ENCODE data around the gene CD3G. TPM values are rescaled to one million over a fixed set of nuclear protein-coding genes. Genes with fewer than 3 reads are reported as not detected.
A peak's percentile ranks its signal among the peaks of the same experiment; 100 is the strongest.
"Not testable (repeated sequence)": the region's sequence is repeated elsewhere in the genome, so short reads cannot be mapped to it uniquely, and the experiment has no call there.

Gene CD3G
- 100 to 1,000 TPM; 103 to 140 TPM for total RNA-seq

- H3K27me3 Mint-ChIP-seq: no peaks in the 10 kb centered on the region
- H3K36me3 Mint-ChIP-seq (ENCODE audit: low read depth): peaks cover 67% of the 10 kb centered on the region
- no peaks in the 10 kb centered on the region for H3K9me3 Mint-ChIP-seq
- H3K4me1 Mint-ChIP-seq: peaks cover 50% of the 10 kb centered on the region
- peak within 1 kb of the TSS; percentile 91 for H3K4me3 Mint-ChIP-seq
- peak within 1 kb of the TSS; percentile 99 for H3K27ac Mint-ChIP-seq
- peak; percentile 65 for ATAC-seq (replicated peaks)
Measured at GRCh38 chr11:118343981-118344515, at the start of gene CD3G. CD3G (plus strand) TSS chr11:118344344; CDS start chr11:118344424, 80 bp downstream.

- H3K9me3 Mint-ChIP-seq: no peaks in the 10 kb centered on the region
- no peaks in the 10 kb centered on the region for H3K36me3 Mint-ChIP-seq (ENCODE audit: low read depth)
- H3K4me1 Mint-ChIP-seq: peaks cover 16% of the 10 kb centered on the region
- ATAC-seq (replicated peaks): no peak
- H3K27ac Mint-ChIP-seq: peak overlapping the region; percentile 70
- no peaks in the 10 kb centered on the region for H3K27me3 Mint-ChIP-seq
- no peak overlapping the region for H3K4me3 Mint-ChIP-seq
Measured at GRCh38 chr11:118295199-118295598, 48.9 kb upstream of the CD3G start.

- peak; percentile 84 for ATAC-seq (replicated peaks)
- no peaks in the 10 kb centered on the region for H3K9me3 Mint-ChIP-seq
- H3K4me1 Mint-ChIP-seq: peaks cover 13% of the 10 kb centered on the region
- H3K4me3 Mint-ChIP-seq: peak overlapping the region; percentile 26
- no peaks in the 10 kb centered on the region for H3K27me3 Mint-ChIP-seq
- H3K36me3 Mint-ChIP-seq (ENCODE audit: low read depth): no peaks in the 10 kb centered on the region
- H3K27ac Mint-ChIP-seq: peak overlapping the region; percentile 70
Measured at GRCh38 chr11:118295815-118296454, 48.2 kb upstream of the CD3G start.

- no peak for ATAC-seq (replicated peaks)
- Mint-ChIP-seq H3K4me3 (no peak overlapping the region), H3K27ac (no peak overlapping the region), H3K36me3 (ENCODE audit: low read depth) (peaks cover 23% of the 10 kb centered on the region), H3K9me3 (peaks cover 3% of the 10 kb centered on the region), H3K4me1 (peaks cover 17% of the 10 kb centered on the region), H3K27me3 (no peaks in the 10 kb centered on the region)
Measured at GRCh38 chr11:118301600-118302195, 42.4 kb upstream of the CD3G start.

GRCh38 chr11:118304227-118304567, 39.9 kb upstream of the CD3G start:
- peak overlapping the region; percentile 100 for H3K27ac Mint-ChIP-seq
- peaks cover 48% of the 10 kb centered on the region for H3K36me3 Mint-ChIP-seq (ENCODE audit: low read depth)
- no peaks in the 10 kb centered on the region for H3K27me3 Mint-ChIP-seq
- ATAC-seq (replicated peaks): peak; percentile 13
- H3K9me3 Mint-ChIP-seq: peaks cover 3% of the 10 kb centered on the region
- peak overlapping the region; percentile 100 for H3K4me3 Mint-ChIP-seq
- peaks cover 35% of the 10 kb centered on the region for H3K4me1 Mint-ChIP-seq

- peaks cover 37% of the 10 kb centered on the region for H3K4me1 Mint-ChIP-seq
- peaks cover 3% of the 10 kb centered on the region for H3K9me3 Mint-ChIP-seq
- peaks cover 53% of the 10 kb centered on the region for H3K36me3 Mint-ChIP-seq (ENCODE audit: low read depth)
- ATAC-seq (replicated peaks): peak; percentile 81
- peak within 1 kb of the TSS; percentile 100 for H3K4me3 Mint-ChIP-seq
- no peaks in the 10 kb centered on the region for H3K27me3 Mint-ChIP-seq
- H3K27ac Mint-ChIP-seq: peak within 1 kb of the TSS; percentile 100
Measured at GRCh38 chr11:118304568-118305248, 39.4 kb upstream of the CD3G start, which contains the start of gene CD3E. CD3E (plus strand) TSS chr11:118304730; CDS start chr11:118304953, 223 bp downstream.

GRCh38 chr11:118305726-118306125, 38.4 kb upstream of the CD3G start:
- Mint-ChIP-seq H3K4me1 (peaks cover 41% of the 10 kb centered on the region), H3K27ac (peak overlapping the region; percentile 100), H3K9me3 (peaks cover 3% of the 10 kb centered on the region), H3K36me3 (ENCODE audit: low read depth) (peaks cover 64% of the 10 kb centered on the region), H3K27me3 (no peaks in the 10 kb centered on the region), H3K4me3 (peak overlapping the region; percentile 100)
- peak; percentile 12 for ATAC-seq (replicated peaks)

GRCh38 chr11:118306556-118306955, 37.6 kb upstream of the CD3G start:
- ATAC-seq (replicated peaks): peak; percentile 75
- peaks cover 72% of the 10 kb centered on the region for H3K36me3 Mint-ChIP-seq (ENCODE audit: low read depth)
- peaks cover 41% of the 10 kb centered on the region for H3K4me1 Mint-ChIP-seq
- H3K4me3 Mint-ChIP-seq: peak overlapping the region; percentile 100
- peak overlapping the region; percentile 100 for H3K27ac Mint-ChIP-seq
- H3K9me3 Mint-ChIP-seq: peaks cover 3% of the 10 kb centered on the region
- no peaks in the 10 kb centered on the region for H3K27me3 Mint-ChIP-seq

- not testable (repeated sequence) for H3K9me3 Mint-ChIP-seq, H3K27me3 Mint-ChIP-seq
- Mint-ChIP-seq H3K4me1 (peaks cover 46% of the 10 kb centered on the region), H3K36me3 (ENCODE audit: low read depth) (peaks cover 96% of the 10 kb centered on the region), H3K27ac (peak overlapping the region; percentile 81), H3K4me3 (peak overlapping the region; percentile 100)
- peak; percentile 7 for ATAC-seq (replicated peaks)
Measured at GRCh38 chr11:118308995-118309528, 35.1 kb upstream of the CD3G start.

GRCh38 chr11:118310271-118310670, 33.9 kb upstream of the CD3G start:
- H3K4me3 Mint-ChIP-seq: peak overlapping the region; percentile 100
- H3K36me3 Mint-ChIP-seq (ENCODE audit: low read depth): peaks cover 99% of the 10 kb centered on the region
- ATAC-seq (replicated peaks): no peak
- H3K27ac Mint-ChIP-seq: peak overlapping the region; percentile 10
- no peaks in the 10 kb centered on the region for H3K27me3 Mint-ChIP-seq
- peaks cover 54% of the 10 kb centered on the region for H3K4me1 Mint-ChIP-seq
- peaks cover 3% of the 10 kb centered on the region for H3K9me3 Mint-ChIP-seq

- no peak for ATAC-seq (replicated peaks)
- peak overlapping the region; percentile 100 for H3K4me3 Mint-ChIP-seq
Measured at GRCh38 chr11:118310781-118311485, 33.2 kb upstream of the CD3G start.

GRCh38 chr11:118311518-118311917, 32.6 kb upstream of the CD3G start:
- Mint-ChIP-seq H3K9me3 (no peaks in the 10 kb centered on the region), H3K4me3 (peak overlapping the region; percentile 100), H3K4me1 (peaks cover 60% of the 10 kb centered on the region)

More at GRCh38 chr11:118310781-118311485, 33.2 kb upstream of the CD3G start:
- Mint-ChIP-seq H3K9me3 (peaks cover under 1% of the 10 kb centered on the region), H3K27ac (peak overlapping the region; percentile 69), H3K27me3 (no peaks in the 10 kb centered on the region), H3K36me3 (ENCODE audit: low read depth) (peaks cover 99% of the 10 kb centered on the region), H3K4me1 (peaks cover 57% of the 10 kb centered on the region)

GRCh38 chr11:118312328-118312727, 31.8 kb upstream of the CD3G start:
- peaks cover 98% of the 10 kb centered on the region for H3K36me3 Mint-ChIP-seq (ENCODE audit: low read depth)
- no peaks in the 10 kb centered on the region for H3K27me3 Mint-ChIP-seq
- H3K4me3 Mint-ChIP-seq: peak overlapping the region; percentile 100
- H3K9me3 Mint-ChIP-seq: no peaks in the 10 kb centered on the region
- peaks cover 58% of the 10 kb centered on the region for H3K4me1 Mint-ChIP-seq
- no peak for ATAC-seq (replicated peaks)
- peak overlapping the region; percentile 67 for H3K27ac Mint-ChIP-seq

More at GRCh38 chr11:118311518-118311917, 32.6 kb upstream of the CD3G start:
- no peak for ATAC-seq (replicated peaks)
- peak overlapping the region; percentile 69 for H3K27ac Mint-ChIP-seq
- H3K36me3 Mint-ChIP-seq (ENCODE audit: low read depth): peaks cover 99% of the 10 kb centered on the region
- no peaks in the 10 kb centered on the region for H3K27me3 Mint-ChIP-seq

GRCh38 chr11:118313242-118313641, 30.9 kb upstream of the CD3G start:
- Mint-ChIP-seq H3K27me3 (no peaks in the 10 kb centered on the region), H3K27ac (no peak overlapping the region), H3K9me3 (no peaks in the 10 kb centered on the region), H3K36me3 (ENCODE audit: low read depth) (peaks cover 91% of the 10 kb centered on the region), H3K4me3 (no peak overlapping the region), H3K4me1 (peaks cover 55% of the 10 kb centered on the region)
- ATAC-seq (replicated peaks): no peak

All from activated T-helper 17 cell treated with anti-CD3 and anti-CD28 coated beads, Interleukin-2, amount 50 U/mL, for 72 hours (primary cell).